HEK293 (cell line): Measurements from ENCODE around the gene GRAMD4.
"Not testable (repeated sequence)": the region's sequence is repeated elsewhere in the genome, so short reads cannot be mapped to it uniquely, and the experiment has no call there.

Source experiments
- CTCF ChIA-PET: fragments of 350-600 bp; formaldehyde crosslinking; extraction: SDS; loops from one replicate; lab custom pipeline; 2021; ENCODE audit warnings: antibody characterized with exemption; lab: Yijun Ruan, JAX
- POLR2A ChIA-PET: fragments of 300-600 bp; formaldehyde crosslinking; extraction: SDS; loops from one replicate; lab custom pipeline; 2020; ENCODE audit warnings: antibody characterized with exemption, inconsistent platforms; lab: Yijun Ruan, JAX
- H3K27ac ChIP-seq: fragments of 200-500 bp; sonication (Bioruptor generic); 2 replicates; pipeline ENCODE4 v1.5.1; 2014; ENCODE audit warnings: low read depth, low read length, control low read depth, inconsistent platforms; ENCODE audit errors: extremely low read depth
- H3K36me3 ChIP-seq, 2 experiments: fragments of 200-500 bp in 1 of 2; sonication (Bioruptor generic) in 1 of 2; 1 replicate in 1 of 2; 2 replicates in 1 of 2; pipeline ENCODE4 v1.5.1; 2014 to 2017; ENCODE audit warnings: inconsistent platforms in 2 of 2, low read length in 2 of 2; ENCODE audit not compliant: control insufficient read depth in 2 of 2, insufficient read depth in 1 of 2
- H3K4me1 ChIP-seq: fragments of 200-500 bp; sonication (Bioruptor generic); 2 replicates; pipeline ENCODE4 v1.5.1; 2014; ENCODE audit warnings: mild to moderate bottlenecking, low read length, inconsistent platforms; ENCODE audit not compliant: control insufficient read depth, insufficient read depth
- H3K4me3 ChIP-seq: 2 replicates; pipeline ENCODE4 v1.5.1; 2011; ENCODE audit warnings: low read depth, mild to moderate bottlenecking, control low read depth, low read length, moderate library complexity
- H3K9me3 ChIP-seq: fragments of 200-500 bp; sonication (Bioruptor generic); 2 replicates; pipeline ENCODE4 v1.5.1; 2014; ENCODE audit warnings: low read depth, low read length, inconsistent platforms; ENCODE audit not compliant: control insufficient read depth, insufficient read depth
- KLF9 ChIP-seq: fragments of 450-650 bp; formaldehyde crosslinking; IDR thresholded peaks from 2 replicates; pipeline ENCODE4 v1.5.1; 2016; ENCODE audit warnings: missing biosample characterization, missing genetic modification characterization, low read depth
- PRDM4 ChIP-seq: fragments of 450-650 bp; formaldehyde crosslinking; IDR thresholded peaks from 2 replicates; pipeline ENCODE4 v1.5.1; 2017; ENCODE audit warnings: missing biosample characterization, missing genetic modification characterization
- ZBTB17 ChIP-seq: fragments of 450-650 bp; formaldehyde crosslinking; IDR thresholded peaks from 2 replicates; pipeline ENCODE4 v1.5.1; 2016; ENCODE audit warnings: missing biosample characterization, missing genetic modification characterization
- ZBTB7A ChIP-seq: fragments of 450-650 bp; formaldehyde crosslinking; IDR thresholded peaks from 2 replicates; pipeline ENCODE4 v1.5.1; 2016; ENCODE audit warnings: low read depth, missing biosample characterization, missing genetic modification characterization
- ZNF169 ChIP-seq: fragments of 450-650 bp; formaldehyde crosslinking; IDR thresholded peaks from 2 replicates; pipeline ENCODE4 v1.5.1; 2016; ENCODE audit warnings: missing biosample characterization, missing genetic modification characterization
- ZNF2 ChIP-seq: fragments of 450-650 bp; formaldehyde crosslinking; IDR thresholded peaks from 2 replicates; pipeline ENCODE4 v1.5.1; 2016; ENCODE audit warnings: missing biosample characterization, missing genetic modification characterization
- ZNF248 ChIP-seq: fragments of 450-650 bp; formaldehyde crosslinking; IDR thresholded peaks from 2 replicates; pipeline ENCODE4 v1.5.1; 2017; ENCODE audit warnings: missing biosample characterization, missing genetic modification characterization
- ZNF324 ChIP-seq: fragments of 450-650 bp; formaldehyde crosslinking; IDR thresholded peaks from 2 replicates; pipeline ENCODE4 v1.5.1; 2016; ENCODE audit warnings: missing biosample characterization, missing genetic modification characterization
- ZNF366 ChIP-seq: fragments of 450-650 bp; formaldehyde crosslinking; conservative IDR thresholded peaks from 2 replicates; pipeline ENCODE4 v1.5.1; 2016; ENCODE audit warnings: missing biosample characterization, missing genetic modification characterization
- ZNF488 ChIP-seq: fragments of 450-650 bp; formaldehyde crosslinking; IDR thresholded peaks from 2 replicates; pipeline ENCODE4 v1.5.1; 2016; ENCODE audit warnings: missing biosample characterization, missing genetic modification characterization
- ZNF518A ChIP-seq: fragments of 450-650 bp; formaldehyde crosslinking; conservative IDR thresholded peaks from 2 replicates; pipeline ENCODE4 v1.5.1; 2016; ENCODE audit warnings: low read depth, missing biosample characterization, missing genetic modification characterization
- ZNF530 ChIP-seq: fragments of 450-650 bp; formaldehyde crosslinking; IDR thresholded peaks from 2 replicates; pipeline ENCODE4 v1.5.1; 2016; ENCODE audit warnings: low read depth, missing biosample characterization, missing genetic modification characterization
- ZNF558 ChIP-seq: fragments of 450-650 bp; formaldehyde crosslinking; IDR thresholded peaks from 2 replicates; pipeline ENCODE4 v1.5.1; 2016; ENCODE audit warnings: missing biosample characterization, missing genetic modification characterization
- ZNF560 ChIP-seq: fragments of 450-650 bp; formaldehyde crosslinking; IDR thresholded peaks from 2 replicates; pipeline ENCODE4 v1.5.1; 2017; ENCODE audit warnings: missing biosample characterization, missing genetic modification characterization, borderline replicate concordance
- ZNF561 ChIP-seq: fragments of 450-650 bp; IDR thresholded peaks from 2 replicates; pipeline ENCODE4 v1.5.1; 2018; ENCODE audit warnings: missing biosample characterization, missing genetic modification characterization, borderline replicate concordance
- TF ChIP-seq, protein P1 (sequence below): fragments of 450-650 bp; formaldehyde crosslinking; IDR thresholded peaks from 2 replicates; pipeline ENCODE4 v1.5.0; 2017; ENCODE audit warnings: missing biosample characterization, missing genetic modification characterization, borderline replicate concordance
- TF ChIP-seq, protein P2 (sequence below): fragments of 450-650 bp; formaldehyde crosslinking; IDR thresholded peaks from 2 replicates; pipeline ENCODE4 v1.5.1; 2016; ENCODE audit warnings: missing biosample characterization, missing genetic modification characterization
- TF ChIP-seq, protein P3 (sequence below): fragments of 450-650 bp; formaldehyde crosslinking; IDR thresholded peaks from 2 replicates; pipeline ENCODE4 v1.5.1; 2017; ENCODE audit warnings: missing biosample characterization, missing genetic modification characterization

The GRAMD4 gene

GRCh38 chr22:46648225-46648820 lies 28.1 kb downstream of the GRAMD4 start:
- H3K4me1 ChIP-seq, H3K9me3 ChIP-seq, CTCF ChIA-PET, H3K36me3 ChIP-seq, H3K27ac ChIP-seq, H3K4me3 ChIP-seq, POLR2A ChIA-PET: not testable (repeated sequence)
- TF ChIP-seq ZNF366 (tag by site-specific recombination), result peak; percentile 100
- 0 out of 2 replicates have a peak, but pooled peaks have one; percentile 8 for TF ChIP-seq ZNF530 (tag by site-specific recombination)
- TF ChIP-seq, protein P1, sequence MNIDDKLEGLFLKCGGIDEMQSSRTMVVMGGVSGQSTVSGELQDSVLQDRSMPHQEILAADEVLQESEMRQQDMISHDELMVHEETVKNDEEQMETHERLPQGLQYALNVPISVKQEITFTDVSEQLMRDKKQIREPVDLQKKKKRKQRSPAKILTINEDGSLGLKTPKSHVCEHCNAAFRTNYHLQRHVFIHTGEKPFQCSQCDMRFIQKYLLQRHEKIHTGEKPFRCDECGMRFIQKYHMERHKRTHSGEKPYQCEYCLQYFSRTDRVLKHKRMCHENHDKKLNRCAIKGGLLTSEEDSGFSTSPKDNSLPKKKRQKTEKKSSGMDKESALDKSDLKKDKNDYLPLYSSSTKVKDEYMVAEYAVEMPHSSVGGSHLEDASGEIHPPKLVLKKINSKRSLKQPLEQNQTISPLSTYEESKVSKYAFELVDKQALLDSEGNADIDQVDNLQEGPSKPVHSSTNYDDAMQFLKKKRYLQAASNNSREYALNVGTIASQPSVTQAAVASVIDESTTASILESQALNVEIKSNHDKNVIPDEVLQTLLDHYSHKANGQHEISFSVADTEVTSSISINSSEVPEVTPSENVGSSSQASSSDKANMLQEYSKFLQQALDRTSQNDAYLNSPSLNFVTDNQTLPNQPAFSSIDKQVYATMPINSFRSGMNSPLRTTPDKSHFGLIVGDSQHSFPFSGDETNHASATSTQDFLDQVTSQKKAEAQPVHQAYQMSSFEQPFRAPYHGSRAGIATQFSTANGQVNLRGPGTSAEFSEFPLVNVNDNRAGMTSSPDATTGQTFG (tag by site-specific recombination), result peak; percentile 22; the same call in 1 of the 2 replicates
- TF ChIP-seq ZBTB7A (tag by site-specific recombination), result 0 out of 2 replicates have a peak, but pooled peaks have one; percentile 15
- TF ChIP-seq, protein P2, sequence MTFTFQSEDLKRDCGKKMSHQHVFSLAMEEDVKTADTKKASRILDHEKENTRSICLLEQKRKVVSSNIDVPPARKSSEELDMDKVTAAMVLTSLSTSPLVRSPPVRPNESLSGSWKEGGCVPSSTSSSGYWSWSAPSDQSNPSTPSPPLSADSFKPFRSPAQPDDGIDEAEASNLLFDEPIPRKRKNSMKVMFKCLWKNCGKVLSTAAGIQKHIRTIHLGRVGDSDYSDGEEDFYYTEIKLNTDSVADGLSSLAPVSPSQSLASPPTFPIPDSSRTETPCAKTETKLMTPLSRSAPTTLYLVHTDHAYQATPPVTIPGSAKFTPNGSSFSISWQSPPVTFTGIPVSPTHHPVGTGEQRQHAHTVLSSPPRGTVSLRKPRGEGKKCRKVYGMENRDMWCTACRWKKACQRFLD (tag by site-specific recombination), result peak; percentile 19; the same call in 1 of the 2 replicates
- peak; percentile 75; the same call in 1 of the 2 replicates for TF ChIP-seq ZNF248 (tag by site-specific recombination)
- TF ChIP-seq, protein P3, sequence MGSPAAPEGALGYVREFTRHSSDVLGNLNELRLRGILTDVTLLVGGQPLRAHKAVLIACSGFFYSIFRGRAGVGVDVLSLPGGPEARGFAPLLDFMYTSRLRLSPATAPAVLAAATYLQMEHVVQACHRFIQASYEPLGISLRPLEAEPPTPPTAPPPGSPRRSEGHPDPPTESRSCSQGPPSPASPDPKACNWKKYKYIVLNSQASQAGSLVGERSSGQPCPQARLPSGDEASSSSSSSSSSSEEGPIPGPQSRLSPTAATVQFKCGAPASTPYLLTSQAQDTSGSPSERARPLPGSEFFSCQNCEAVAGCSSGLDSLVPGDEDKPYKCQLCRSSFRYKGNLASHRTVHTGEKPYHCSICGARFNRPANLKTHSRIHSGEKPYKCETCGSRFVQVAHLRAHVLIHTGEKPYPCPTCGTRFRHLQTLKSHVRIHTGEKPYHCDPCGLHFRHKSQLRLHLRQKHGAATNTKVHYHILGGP (tag by site-specific recombination), result peak; percentile 25; the same call in 1 of the 2 replicates
- peak; percentile 99 for TF ChIP-seq ZBTB17 (tag by site-specific recombination)

- Histone ChIP-seq H3K36me3 (peaks cover 0 to 4% of the 10 kb centered on the region in 2 experiments; a peak in 1 of 3 replicates), H3K4me1 (no peaks in the 10 kb centered on the region), H3K9me3 (no peaks in the 10 kb centered on the region), H3K27ac (no peak overlapping the region), H3K4me3 (no peak overlapping the region)
- ChIA-PET CTCF (interaction anchor here (0.6 kb wide), 1 partner anchor 48 kb away, joined by 3 read pairs; no protein-coding TSS in a partner anchor), POLR2A (no interaction called here)
- no peak for TF ChIP-seq ZNF518A
- TF ChIP-seq ZNF169 (tag by site-specific recombination), result no peak
- TF ChIP-seq ZNF558 (tag by site-specific recombination), result no peak
- TF ChIP-seq ZNF488 (tag by site-specific recombination), result no peak
- TF ChIP-seq ZNF560 (tag by site-specific recombination), result no peak
- TF ChIP-seq KLF9 (tag by site-specific recombination), result no peak
- TF ChIP-seq ZNF2, result no peak
- no peak for TF ChIP-seq ZNF324 (tag by site-specific recombination)
- peak; percentile 59 for TF ChIP-seq ZBTB17 (tag by site-specific recombination)
- TF ChIP-seq PRDM4 (tag by site-specific recombination), result no peak
- TF ChIP-seq ZNF561 (tag by site-specific recombination), result no peak
These were observed 29.2 kb downstream of the GRAMD4 start for GRCh38 chr22:46649141-46650077.
